ENCODE data around the gene OSBPL5. TPM values are rescaled to one million over a fixed set of nuclear protein-coding genes. Genes with fewer than 3 reads are reported as not detected.

The OSBPL5 gene
- total and polyA plus RNA-seq, 9 of the 15 experiments (the other 6 are each of a cell fraction or from before 2014, with no cell fraction given) = 0.06 to 14.8 (median 3.2) TPM

- TF ChIP-seq HINFP (tag; conservative IDR thresholded peaks at IDR 0.05; ENCODE audit: low read depth) (no peak), ZFPM2 (CRISPR knock-in tag; IDR thresholded peaks at IDR 0.05) (no peak), ZNF507 (tag; conservative IDR thresholded peaks at IDR 0.05) (no peak), ZNF75A (CRISPR knock-in tag; IDR thresholded peaks at IDR 0.05) (no peak)
These were observed 43.2 kb upstream of the OSBPL5 start (continued) for GRCh38 chr11:3208272-3208671.

GRCh38 chr11:3207526-3208189, 42.5 kb upstream of the OSBPL5 start:
- ChIA-PET POLR2A (interaction anchor here (1.1 to 1.2 kb wide), 3 partner anchors 11 to 16 kb away, joined by 3 to 5 read pairs (median 4); partner anchors contain the start of gene MRGPRG), CTCF (ENCODE audit: low intra/inter-chr PET ratio) (no interaction called here)
- FAIRE-seq (no peak), ATAC-seq (no peak), DNase-seq (ENCODE audit: extremely low read depth in 1 of 4, low spot score in 3 of 4) (no peak)
- H3K9ac ChIP-seq (ENCODE audit: insufficient read depth in 1 of 2, low read depth in 2 of 2, low read length in 2 of 2) = peak overlapping the region in 1 of 2 experiments; percentile 62; a peak in 1 of 4 replicates
- intact Hi-C loops (cut with micrococcal nuclease) (no loop called here), in situ Hi-C loops (cut with MboI) (no loop called here)
- H3K36me3 ChIP-seq (ENCODE audit: control insufficient read depth, insufficient read depth, low read length) = no peaks in the 10 kb centered on the region
- no peak overlapping the region for H3K4me3 ChIP-seq
- H3K9me1 ChIP-seq (ENCODE audit: control insufficient read depth, insufficient read depth, low read length) = no peaks in the 10 kb centered on the region
- H3K79me2 ChIP-seq (ENCODE audit: control insufficient read depth, insufficient read depth, low read length) = no peaks in the 10 kb centered on the region
- peaks cover 3% of the 10 kb centered on the region; the same call in 1 of the 2 replicates for H4K20me1 ChIP-seq (replicated peaks; ENCODE audit: control insufficient read depth, insufficient read depth, low read length)
- H3K4me2 ChIP-seq (ENCODE audit: insufficient read depth, low read length) = no peak overlapping the region
- no peak overlapping the region for H3K27ac ChIP-seq (ENCODE audit: extremely low read depth, low read depth, low read length)
- no peaks in the 10 kb centered on the region for H3K9me3 ChIP-seq (replicated peaks; ENCODE audit: control insufficient read depth, insufficient read depth, low read depth, low read length)
- 4% methylated on average over 8 of the region's 8 CpGs for WGBS (ENCODE audit: insufficient coverage, low coverage, missing lambda C conversion rate)
- TF ChIP-seq ARID3A (IDR thresholded peaks at IDR 0.05; ENCODE audit: borderline replicate concordance, low read depth, low read length) (no peak), SP1 (CRISPR knock-in tag; IDR thresholded peaks at IDR 0.05) (no peak), ZNF217 (CRISPR knock-in tag; IDR thresholded peaks at IDR 0.05) (no peak), HMGXB4 (CRISPR knock-in tag; IDR thresholded peaks at IDR 0.05) (no peak), ZNF274 (IDR thresholded peaks at IDR 0.05; ENCODE audit: borderline replicate concordance, low read depth, low read length) (no peak), HDAC3 (IDR thresholded peaks at IDR 0.05; ENCODE audit: borderline replicate concordance, partially characterized antibody) (no peak), ZNF511 (CRISPR knock-in tag; IDR thresholded peaks at IDR 0.05) (no peak), CREBBP (IDR thresholded peaks at IDR 0.05; ENCODE audit: low read depth, low read length) (no peak), SRSF1 (IDR thresholded peaks at IDR 0.05; ENCODE audit: low read depth, low read length) (no peak), HNRNPL (IDR thresholded peaks at IDR 0.05; ENCODE audit: low read depth, low read length) (no peak)
- H3K27me3 ChIP-seq (ENCODE audit: control insufficient read depth in 2 of 2, insufficient read depth in 2 of 2, low read length in 2 of 2) = peaks cover 10 to 26% of the 10 kb centered on the region in 2 experiments; a peak in 4 of 5 replicates
- no TSS peak for BruUV-seq (replicated peaks)
- H3K4me1 ChIP-seq (replicated peaks in 1 of 2; ENCODE audit: control insufficient read depth in 2 of 2, insufficient read depth in 2 of 2, low read length in 2 of 2) = peaks cover 0 to 17% of the 10 kb centered on the region in 2 experiments; a peak in 1 of 5 replicates
- H2AFZ ChIP-seq (ENCODE audit: low read depth, low read length) = no peak overlapping the region
